GM18951 (cell line): ENCODE data around the gene TBX6.

Source experiments
- POLR2A ChIP-seq: IDR thresholded peaks from 4 replicates; pipeline ENCODE4 v1.6.1; 2011; ENCODE audit warnings: mild to moderate bottlenecking; ENCODE audit not compliant: insufficient read length, insufficient read depth; ENCODE audit errors: extremely low read depth
- in situ Hi-C: fragments of 300-500 bp; cut with MboI; formaldehyde crosslinking; loops from one replicate; pipeline ENCODE4 v1.12.0; 2022; ENCODE audit warnings: low sequenced_read_pairs, mixed read lengths, inconsistent platforms; ENCODE audit not compliant: unreplicated experiment

TBX6 gene

GRCh38 chr16:30120340-30121105 is 28.8 kb upstream of the TBX6 start:
- no peak for TF ChIP-seq POLR2A
- in situ Hi-C loops: loop anchor here (25.0 kb wide), 1 partner anchor 658 kb away; the partner anchor contains the start of genes BOLA2, SLX1B and SULT1A4

GRCh38 chr16:30119428-30119827 is 27.7 kb upstream of the TBX6 start:
- no peak for TF ChIP-seq POLR2A
- in situ Hi-C loops: loop anchor here (25.0 kb wide), 1 partner anchor 657 kb away; the partner anchor contains the start of genes BOLA2, SLX1B and SULT1A4

GRCh38 chr16:30117768-30118167 is 26.0 kb upstream of the TBX6 start:
- TF ChIP-seq POLR2A: no peak
- in situ Hi-C loops: loop anchor here (25.0 kb wide), 1 partner anchor 655 kb away; the partner anchor contains the start of genes BOLA2, SLX1B and SULT1A4

DNA sequence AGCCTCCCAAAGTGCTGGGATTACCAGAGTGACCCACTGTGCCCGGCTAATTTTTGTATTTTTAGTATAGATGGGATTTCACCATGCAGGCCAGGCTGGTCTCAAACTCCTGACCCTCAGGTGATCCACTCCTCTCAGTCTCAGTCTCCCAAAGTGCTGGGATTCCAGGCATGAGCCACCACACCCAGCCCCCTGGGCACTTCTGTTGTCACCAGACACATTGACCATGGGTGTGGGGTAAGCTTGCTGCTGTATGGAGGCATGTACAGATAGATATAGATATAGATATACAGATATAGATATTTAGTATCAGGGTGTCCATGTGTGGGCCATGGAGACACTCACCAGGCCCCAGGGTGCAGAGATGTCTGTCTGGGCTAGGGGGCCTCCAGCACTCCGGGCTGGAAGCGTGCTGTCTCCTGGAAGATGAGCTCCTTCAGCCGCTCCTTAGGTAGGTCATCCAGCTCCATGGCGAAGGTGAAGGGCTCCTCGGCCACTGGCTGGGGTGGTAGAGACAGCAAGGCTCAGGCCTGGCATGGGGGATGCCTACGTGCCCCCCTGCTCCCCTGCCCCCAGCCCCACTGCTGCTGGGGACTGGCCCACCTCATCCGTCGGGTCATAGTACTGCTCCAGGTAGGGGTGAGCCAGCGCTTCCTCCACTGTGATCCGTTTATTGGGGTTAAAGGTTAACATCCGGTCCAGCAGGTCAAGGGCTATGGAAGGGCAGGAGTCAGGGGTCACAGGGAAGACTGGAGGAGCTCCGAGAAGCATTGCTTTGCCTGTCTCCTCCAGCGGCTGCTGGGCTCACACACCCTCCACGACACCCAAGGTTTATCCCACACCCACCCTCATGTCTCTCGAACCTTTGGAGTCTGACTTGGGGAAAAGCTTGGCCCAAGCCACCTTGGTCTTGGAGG is 24.8 kb upstream of the TBX6 start:
- in situ Hi-C loops: loop anchor here (25.0 kb wide), 1 partner anchor 654 kb away; the partner anchor contains the start of genes BOLA2, SLX1B and SULT1A4
- no peak for TF ChIP-seq POLR2A

DNA sequence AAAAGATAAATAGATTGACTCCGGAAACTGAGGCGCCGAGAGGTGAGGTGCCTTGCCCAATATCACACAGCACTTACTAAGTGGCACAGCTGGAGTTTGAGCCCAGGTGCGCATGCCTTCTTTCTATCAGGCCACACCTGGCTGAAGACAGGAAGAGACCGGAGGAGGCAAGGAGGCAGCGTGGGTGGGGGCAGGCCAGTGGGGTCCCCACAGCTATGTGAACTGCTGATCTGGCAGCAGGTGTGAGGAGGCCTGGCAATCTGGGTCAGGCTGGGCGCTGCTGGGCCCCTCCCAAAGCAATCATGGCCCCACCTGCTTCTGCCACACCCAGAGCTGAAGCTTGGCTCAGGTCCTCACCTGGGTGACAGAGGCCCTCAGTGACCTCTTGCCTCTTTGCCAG is 23.5 kb upstream of the TBX6 start:
- in situ Hi-C loops: loop anchor here (25.0 kb wide), 1 partner anchor 653 kb away; the partner anchor contains the start of genes BOLA2, SLX1B and SULT1A4
- no peak for TF ChIP-seq POLR2A

GRCh38 chr16:30114833-30115232 is 23.1 kb upstream of the TBX6 start:
- in situ Hi-C loops: loop anchor here (25.0 kb wide), 1 partner anchor 653 kb away; the partner anchor contains the start of genes BOLA2, SLX1B and SULT1A4

DNA sequence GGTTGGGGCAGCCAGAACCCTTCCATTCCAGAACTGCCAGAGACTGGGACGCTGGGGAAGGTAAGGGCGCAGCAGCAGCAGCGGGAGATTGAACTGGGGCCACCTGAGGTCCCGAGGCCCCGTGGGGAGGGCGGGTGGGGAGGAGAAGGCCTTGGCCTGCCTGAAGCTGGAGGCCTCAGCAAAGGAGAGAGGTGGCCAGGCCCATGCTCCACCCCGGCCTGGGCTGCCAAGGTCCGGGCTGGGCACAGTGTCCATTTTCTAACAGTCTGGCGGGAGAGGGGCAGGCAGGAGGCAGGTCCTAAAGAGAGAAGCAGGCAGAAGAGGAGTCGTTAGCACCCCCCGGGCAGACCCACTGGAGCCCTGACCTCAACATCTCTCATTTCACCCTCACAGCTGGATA is 22.7 kb upstream of the TBX6 start:
- in situ Hi-C loops: loop anchor here (25.0 kb wide), 1 partner anchor 652 kb away; the partner anchor contains the start of genes BOLA2, SLX1B and SULT1A4
- no peak for TF ChIP-seq POLR2A

DNA sequence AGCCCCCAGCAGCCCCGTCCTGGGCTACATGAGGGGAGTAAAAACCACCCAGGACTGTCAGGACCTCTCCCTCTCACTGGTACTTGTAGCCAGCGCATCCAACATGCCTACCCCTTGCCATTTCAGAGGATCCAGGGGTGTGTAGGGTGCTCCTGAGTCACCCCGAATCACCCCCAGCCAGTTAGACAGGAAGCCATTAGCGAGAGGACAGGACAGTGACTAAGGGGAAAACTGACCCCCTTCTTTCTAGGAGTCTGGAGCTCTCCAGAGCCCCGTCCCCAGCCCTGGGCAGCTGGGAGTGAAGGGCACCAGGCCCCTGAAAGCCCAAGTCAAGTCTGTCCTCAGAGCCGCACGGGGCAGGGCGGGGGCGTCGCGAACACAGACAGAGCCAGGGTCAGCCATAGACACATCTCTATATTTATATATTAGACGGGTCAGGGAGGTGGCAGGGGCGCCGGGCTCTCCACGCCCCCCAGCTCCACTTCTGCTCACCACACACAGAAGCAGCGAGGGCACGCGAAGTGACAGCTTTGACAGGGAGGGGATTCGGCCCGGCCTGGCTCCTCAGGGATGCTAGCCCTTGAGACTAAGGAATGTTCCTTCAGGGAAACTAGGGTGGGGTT is 22.1 kb upstream of the TBX6 start:
- in situ Hi-C loops: loop anchor here (25.0 kb wide), 1 partner anchor 652 kb away; the partner anchor contains the start of genes BOLA2, SLX1B and SULT1A4
- no peak for TF ChIP-seq POLR2A

DNA sequence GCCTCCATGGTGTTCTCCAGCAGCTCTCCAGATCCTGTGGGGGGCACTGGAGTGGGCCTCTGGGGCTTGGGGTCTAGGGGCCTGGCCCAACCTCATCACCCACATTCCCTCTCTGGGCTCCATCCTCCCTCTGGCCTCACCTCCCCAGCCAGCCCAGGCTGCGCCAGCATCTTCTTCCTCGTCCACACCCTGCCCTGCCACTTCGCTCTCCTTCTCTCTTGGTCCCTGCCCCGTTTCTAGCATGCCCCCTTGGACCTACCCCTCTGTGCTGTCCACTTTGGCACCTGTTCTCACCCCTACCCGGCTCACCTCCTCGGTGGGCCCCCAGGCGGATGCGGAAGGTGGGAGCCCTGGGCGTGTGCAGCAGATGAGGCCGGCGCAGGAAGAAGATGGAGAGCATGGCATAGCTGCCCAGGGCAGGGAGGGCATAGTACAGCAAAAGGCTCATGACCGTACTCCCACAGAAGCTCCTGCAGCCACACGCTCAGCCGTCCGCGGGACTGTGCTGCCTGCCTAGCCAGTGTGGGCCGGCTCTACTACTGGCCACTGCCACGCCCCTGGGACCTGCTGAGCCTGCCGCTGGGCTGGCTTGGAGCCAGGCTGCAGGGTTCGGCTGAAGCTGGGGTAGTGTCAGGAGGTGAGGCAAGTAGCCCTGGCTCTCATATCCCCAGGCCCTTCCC is 21.4 kb upstream of the TBX6 start, which contains the start of gene GDPD3:
Gene GDPD3, minus strand, starts transcription at position 507 of the 680 bp plus-strand sequence. Its CDS starts 59 bp downstream, at position 448.
- TF ChIP-seq POLR2A: no peak
- in situ Hi-C loops: loop anchor here (25.0 kb wide), 1 partner anchor 651 kb away; the partner anchor contains the start of genes BOLA2, SLX1B and SULT1A4

DNA sequence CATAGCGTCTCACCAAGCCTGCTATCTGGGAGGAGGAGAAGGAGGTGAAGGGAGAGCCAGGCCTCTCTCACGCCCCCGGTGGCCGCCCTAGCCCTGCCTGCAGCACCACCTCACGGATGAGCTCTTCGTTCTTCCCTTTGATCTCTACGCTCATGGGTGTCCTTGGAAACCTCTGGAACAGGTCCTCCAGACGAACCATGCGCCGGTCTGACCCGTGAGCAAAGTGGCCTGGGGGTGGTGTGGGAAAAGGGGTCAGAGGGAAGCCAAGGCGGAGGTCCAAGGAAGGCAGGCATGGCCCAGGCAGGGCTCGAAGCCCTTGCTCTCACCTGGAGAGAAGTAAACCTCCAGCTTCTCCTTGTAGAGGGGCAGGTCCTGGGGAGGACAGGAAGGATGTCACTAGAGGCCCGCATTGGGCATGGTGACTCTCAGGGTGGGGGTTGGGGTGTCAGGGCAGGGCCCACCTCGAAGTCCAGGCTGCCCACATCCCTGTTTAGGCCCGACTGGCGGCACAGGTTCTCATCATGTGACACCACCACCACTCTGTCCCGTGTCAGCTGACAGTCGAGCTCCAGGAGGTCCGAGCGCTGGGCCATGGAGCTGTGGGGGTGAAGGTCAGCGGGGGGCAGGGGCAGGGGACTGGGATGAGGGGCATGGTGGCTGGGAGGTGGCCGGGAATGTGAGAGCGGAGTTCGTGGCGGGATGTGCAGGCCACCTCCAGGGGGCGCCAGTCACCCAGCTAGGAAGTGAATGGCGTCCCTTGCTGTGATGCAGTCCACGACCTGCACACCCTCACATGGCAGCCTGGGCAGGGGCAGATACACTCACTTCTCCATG is 20.7 kb upstream of the TBX6 start:
- no peak for TF ChIP-seq POLR2A
- in situ Hi-C loops: loop anchor here (25.0 kb wide), 1 partner anchor 650 kb away; the partner anchor contains the start of genes BOLA2, SLX1B and SULT1A4

DNA sequence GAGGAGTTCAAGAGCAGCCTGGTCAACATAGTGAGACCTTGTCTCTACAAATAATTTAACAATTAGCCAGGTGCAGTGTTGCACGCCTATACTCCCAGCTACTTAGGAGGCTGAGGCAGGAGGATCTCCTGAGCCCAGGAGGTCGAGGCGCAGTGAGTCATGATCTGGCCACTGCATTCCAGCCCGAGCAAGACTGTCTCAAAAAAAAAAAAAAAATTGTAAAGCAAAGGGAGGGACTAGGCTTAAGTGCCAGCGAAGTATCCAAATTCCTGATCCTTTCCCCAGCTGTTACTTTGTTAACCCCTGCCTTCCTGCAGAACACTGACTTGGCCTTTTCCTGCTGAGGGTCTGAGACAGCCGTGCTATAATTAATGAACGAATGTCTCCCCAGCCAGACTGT is 18.9 kb upstream of the TBX6 start:
- TF ChIP-seq POLR2A: no peak
- in situ Hi-C loops: loop anchor here (25.0 kb wide), 1 partner anchor 648 kb away; the partner anchor contains the start of genes BOLA2, SLX1B and SULT1A4
